ENCODE measurements around the gene MEIS1. TPM values are rescaled to one million over a fixed set of nuclear protein-coding genes. Genes with fewer than 3 reads are reported as not detected.

MEIS1 gene
- total and polyA plus RNA-seq, 2 donors from 2014 or later = 7.3 to 36.7 TPM

DNA sequence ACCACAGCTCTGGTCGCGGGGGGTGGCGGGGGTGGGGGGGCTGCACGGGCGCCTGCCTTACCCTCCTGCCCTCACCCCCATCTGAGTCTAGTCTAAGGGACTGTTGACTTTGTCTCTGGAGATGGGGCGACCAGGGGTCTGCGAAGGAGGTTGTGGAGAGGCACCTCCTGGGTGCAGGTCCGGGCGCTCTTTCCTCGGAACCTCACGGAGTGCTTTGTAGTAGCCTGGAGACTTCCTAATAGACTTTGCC is 141.3 kb downstream of the MEIS1 start:
- H3K36me3 ChIP-seq (ENCODE audit: control insufficient read depth in 2 of 3, insufficient read depth in 3 of 3, low read length in 3 of 3) = peaks cover 0 to 2% (median 0%) of the 10 kb centered on the region in 3 donors
- H3K9me3 ChIP-seq (ENCODE audit: control insufficient read depth in 2 of 3, insufficient read depth in 1 of 3, low read length in 3 of 3) = no peaks in the 10 kb centered on the region
- FAIRE-seq (no peak), DNase-seq (no peak)
- H3K4me3 ChIP-seq (ENCODE audit: low read length in 3 of 3) = peak overlapping the region in 1 of 3 donors; percentile 64
- peaks cover 19% of the 10 kb centered on the region for H3K27me3 ChIP-seq (ENCODE audit: control insufficient read depth, insufficient read depth, low read length)
- H3K4me1 ChIP-seq (ENCODE audit: control insufficient read depth in 2 of 3, insufficient read depth in 2 of 3, low read depth in 1 of 3, low read length in 3 of 3) = peaks cover 0 to 6% (median 4%) of the 10 kb centered on the region in 3 donors
- peak overlapping the region; percentile 79 to 83 for H3K27ac ChIP-seq (ENCODE audit: low read depth in 2 of 2, low read length in 2 of 2)
- TF ChIP-seq, protein P1, sequence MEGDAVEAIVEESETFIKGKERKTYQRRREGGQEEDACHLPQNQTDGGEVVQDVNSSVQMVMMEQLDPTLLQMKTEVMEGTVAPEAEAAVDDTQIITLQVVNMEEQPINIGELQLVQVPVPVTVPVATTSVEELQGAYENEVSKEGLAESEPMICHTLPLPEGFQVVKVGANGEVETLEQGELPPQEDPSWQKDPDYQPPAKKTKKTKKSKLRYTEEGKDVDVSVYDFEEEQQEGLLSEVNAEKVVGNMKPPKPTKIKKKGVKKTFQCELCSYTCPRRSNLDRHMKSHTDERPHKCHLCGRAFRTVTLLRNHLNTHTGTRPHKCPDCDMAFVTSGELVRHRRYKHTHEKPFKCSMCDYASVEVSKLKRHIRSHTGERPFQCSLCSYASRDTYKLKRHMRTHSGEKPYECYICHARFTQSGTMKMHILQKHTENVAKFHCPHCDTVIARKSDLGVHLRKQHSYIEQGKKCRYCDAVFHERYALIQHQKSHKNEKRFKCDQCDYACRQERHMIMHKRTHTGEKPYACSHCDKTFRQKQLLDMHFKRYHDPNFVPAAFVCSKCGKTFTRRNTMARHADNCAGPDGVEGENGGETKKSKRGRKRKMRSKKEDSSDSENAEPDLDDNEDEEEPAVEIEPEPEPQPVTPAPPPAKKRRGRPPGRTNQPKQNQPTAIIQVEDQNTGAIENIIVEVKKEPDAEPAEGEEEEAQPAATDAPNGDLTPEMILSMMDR (IDR thresholded peaks at IDR 0.05; ENCODE audit: borderline replicate concordance, extremely low read depth, insufficient read depth) = no peak
- intact Hi-C loops (cut with DNase I) = no loop called here
- H3K9ac ChIP-seq (ENCODE audit: low read length in 3 of 3) = no peak overlapping the region

DNA sequence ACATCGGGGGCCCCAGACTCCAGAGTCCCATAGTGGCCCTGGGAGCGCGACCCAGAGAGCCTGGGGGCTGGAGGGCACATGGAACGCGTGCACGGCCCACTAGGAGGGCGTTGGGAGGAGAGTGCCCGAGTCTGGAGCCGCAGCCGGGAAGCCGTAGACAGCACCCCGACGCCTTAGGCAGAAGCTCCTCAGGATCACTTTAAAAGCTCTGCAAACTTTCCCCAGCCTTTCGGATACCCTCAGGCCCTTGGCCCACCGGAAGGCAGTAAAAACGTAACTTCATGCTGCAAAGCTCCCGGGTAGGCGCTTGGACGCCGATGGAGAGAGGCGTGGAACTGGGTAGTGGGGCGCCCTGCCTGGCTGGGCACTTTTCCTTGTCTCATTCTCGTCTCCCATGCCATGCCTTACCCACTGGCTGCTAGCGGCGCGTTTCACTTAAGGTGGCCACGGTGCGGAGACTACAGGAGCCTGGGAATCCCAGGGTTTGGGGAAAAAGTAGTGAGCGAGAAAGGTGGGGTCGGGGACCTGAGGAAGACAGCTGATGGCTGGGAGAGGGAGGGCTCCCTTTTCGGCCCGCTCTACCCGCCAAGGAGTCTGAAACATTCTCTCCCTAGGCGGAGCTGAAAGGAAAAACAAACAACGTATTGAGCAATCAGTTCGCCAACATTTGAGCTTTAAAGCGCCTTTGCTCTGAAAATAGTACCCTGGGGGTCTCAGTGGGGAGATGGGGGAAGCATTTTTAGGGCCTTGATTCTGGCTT is 141.8 kb downstream of the MEIS1 start:
- H3K27ac ChIP-seq (ENCODE audit: low read depth in 2 of 2, low read length in 2 of 2) = peak overlapping the region; percentile 79 to 83
- no peaks in the 10 kb centered on the region for H3K9me3 ChIP-seq (ENCODE audit: control insufficient read depth in 2 of 3, insufficient read depth in 1 of 3, low read length in 3 of 3)
- H3K4me3 ChIP-seq (ENCODE audit: low read length in 3 of 3) = peak overlapping the region; percentile 45 to 58 (median 53)
- H3K36me3 ChIP-seq (ENCODE audit: control insufficient read depth in 2 of 3, insufficient read depth in 3 of 3, low read length in 3 of 3) = peaks cover 0 to 2% (median 0%) of the 10 kb centered on the region in 3 donors
- H3K27me3 ChIP-seq (ENCODE audit: control insufficient read depth, insufficient read depth, low read length) = peaks cover 19% of the 10 kb centered on the region
- H3K9ac ChIP-seq (ENCODE audit: low read length in 3 of 3) = peak overlapping the region in 1 of 3 donors; percentile 29
- TF ChIP-seq, protein P1 (IDR thresholded peaks at IDR 0.05; ENCODE audit: borderline replicate concordance, extremely low read depth, insufficient read depth) = no peak
- intact Hi-C loops (cut with DNase I) = no loop called here
- DNase-seq (peak; percentile 61 to 83 (median 73)), FAIRE-seq (no peak)
- peaks cover 0 to 6% (median 4%) of the 10 kb centered on the region in 3 donors for H3K4me1 ChIP-seq (ENCODE audit: control insufficient read depth in 2 of 3, insufficient read depth in 2 of 3, low read depth in 1 of 3, low read length in 3 of 3)

DNA sequence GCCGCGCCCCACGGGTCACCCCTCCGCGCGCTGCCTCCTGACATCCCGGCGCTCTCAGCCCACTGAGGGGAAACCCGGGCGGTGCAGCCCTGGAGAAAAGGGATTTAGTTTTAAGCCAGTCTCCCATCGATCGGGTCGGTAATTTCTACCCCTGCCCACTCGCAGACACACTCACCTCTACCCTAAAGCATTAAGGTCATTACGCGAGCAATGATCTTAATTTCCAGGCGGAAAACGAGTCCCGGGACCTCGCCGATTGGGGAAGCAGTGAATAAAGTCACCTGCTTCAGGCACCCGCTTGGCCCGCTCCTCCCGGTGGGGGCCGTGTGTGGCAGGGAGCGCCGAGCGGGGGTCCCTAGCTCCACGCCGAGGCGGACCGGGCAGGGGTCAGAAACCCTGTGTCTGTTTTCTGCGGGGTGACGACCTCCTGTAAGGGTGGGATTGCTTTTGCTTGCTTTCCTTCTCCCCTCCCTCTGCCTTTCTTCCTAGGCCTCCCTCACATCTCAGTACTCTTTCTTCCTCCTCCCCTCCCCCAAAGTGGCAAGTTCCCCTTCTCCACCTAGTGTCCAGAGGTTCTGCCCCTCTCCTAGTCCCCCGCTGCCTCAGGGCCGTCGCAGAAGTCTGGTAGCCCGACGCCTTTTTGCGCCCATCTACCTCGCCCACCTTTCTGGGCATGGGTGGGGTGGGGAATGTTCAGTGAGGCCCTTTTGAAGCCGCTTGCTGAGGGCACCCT is 142.6 kb downstream of the MEIS1 start:
- Histone ChIP-seq H3K4me1 (ENCODE audit: control insufficient read depth in 2 of 3, insufficient read depth in 2 of 3, low read depth in 1 of 3, low read length in 3 of 3) (peaks cover 0 to 4% (median 3%) of the 10 kb centered on the region in 3 donors), H3K9ac (ENCODE audit: low read length in 3 of 3) (peak overlapping the region in 1 of 3 donors; percentile 29), H3K27me3 (ENCODE audit: control insufficient read depth, insufficient read depth, low read length) (peaks cover 19% of the 10 kb centered on the region), H3K27ac (ENCODE audit: low read depth in 2 of 2, low read length in 2 of 2) (peak overlapping the region; percentile 79 to 83), H3K9me3 (ENCODE audit: control insufficient read depth in 2 of 3, insufficient read depth in 1 of 3, low read length in 3 of 3) (no peaks in the 10 kb centered on the region), H3K36me3 (ENCODE audit: control insufficient read depth in 2 of 3, insufficient read depth in 3 of 3, low read length in 3 of 3) (no peaks in the 10 kb centered on the region), H3K4me3 (ENCODE audit: low read length in 3 of 3) (peak overlapping the region; percentile 45 to 58 (median 53))
- TF ChIP-seq, protein P1 (IDR thresholded peaks at IDR 0.05; ENCODE audit: borderline replicate concordance, extremely low read depth, insufficient read depth) = no peak
- peak; percentile 65 to 80 (median 75) for DNase-seq
- intact Hi-C loops (cut with DNase I) = no loop called here
- no peak for FAIRE-seq

All from kidney (tissue), 14 donors.